ENCODE data around the gene DGCR8.

Gene DGCR8

GRCh38 chr22:20111689-20112622 is 31.9 kb downstream of the DGCR8 start:
- H3K4me1 Mint-ChIP-seq: peaks cover 15% of the 10 kb centered on the region
- ATAC-seq (ENCODE audit: low read depth): no peak
- H3K27ac Mint-ChIP-seq: peak overlapping the region; percentile 72
- no peak overlapping the region for H3K4me3 Mint-ChIP-seq
- DNase-seq (ENCODE audit: low spot score in 2 of 2): no peak
- H3K36me3 Mint-ChIP-seq: peaks cover 12% of the 10 kb centered on the region
- H3K9me3 Mint-ChIP-seq: no peaks in the 10 kb centered on the region
- H3K27me3 Mint-ChIP-seq: no peaks in the 10 kb centered on the region

GRCh38 chr22:20112623-20113511 is 32.8 kb downstream of the DGCR8 start:
- DNase-seq (ENCODE audit: low spot score in 2 of 2): no peak
- H3K36me3 Mint-ChIP-seq: peaks cover 10% of the 10 kb centered on the region
- no peaks in the 10 kb centered on the region for H3K9me3 Mint-ChIP-seq
- H3K27me3 Mint-ChIP-seq: no peaks in the 10 kb centered on the region
- no peak for ATAC-seq (ENCODE audit: low read depth)
- no peak overlapping the region for H3K27ac Mint-ChIP-seq
- peaks cover 15% of the 10 kb centered on the region for H3K4me1 Mint-ChIP-seq
- no peak overlapping the region for H3K4me3 Mint-ChIP-seq

- DNase-seq (ENCODE audit: low spot score in 2 of 2): no peak
- Mint-ChIP-seq H3K9me3 (no peaks in the 10 kb centered on the region), H3K27ac (no peak overlapping the region), H3K4me3 (no peak overlapping the region), H3K27me3 (no peaks in the 10 kb centered on the region), H3K4me1 (peaks cover 16% of the 10 kb centered on the region), H3K36me3 (peaks cover 6% of the 10 kb centered on the region)
- no peak for ATAC-seq (ENCODE audit: low read depth)
These were observed 33.7 kb downstream of the DGCR8 start for GRCh38 chr22:20113551-20114310.

- DNase-seq (ENCODE audit: low spot score in 2 of 2): no peak
- H3K4me1 Mint-ChIP-seq: peaks cover 18% of the 10 kb centered on the region
- no peaks in the 10 kb centered on the region for H3K9me3 Mint-ChIP-seq
- peak overlapping the region; percentile 62 for H3K4me3 Mint-ChIP-seq
- peaks cover 7% of the 10 kb centered on the region for H3K36me3 Mint-ChIP-seq
- H3K27ac Mint-ChIP-seq: peak overlapping the region; percentile 89
- no peak for ATAC-seq (ENCODE audit: low read depth)
- no peaks in the 10 kb centered on the region for H3K27me3 Mint-ChIP-seq
These were observed 34.8 kb downstream of the DGCR8 start for GRCh38 chr22:20114506-20115475.

- Mint-ChIP-seq H3K4me1 (peaks cover 20% of the 10 kb centered on the region), H3K27me3 (no peaks in the 10 kb centered on the region), H3K9me3 (no peaks in the 10 kb centered on the region), H3K27ac (peak within 1 kb of the TSS; percentile 95), H3K36me3 (peaks cover 7% of the 10 kb centered on the region), H3K4me3 (peak within 1 kb of the TSS; percentile 95)
- DNase-seq (ENCODE audit: low spot score in 2 of 2) (no peak), ATAC-seq (ENCODE audit: low read depth) (no peak)
These were observed 35.8 kb downstream of the DGCR8 start, which contains the start of gene RANBP1 for GRCh38 chr22:20115691-20116375. Gene RANBP1, plus strand, starts transcription at chr22:20116104. Its CDS starts 81 bp downstream, at chr22:20116185.

- DNase-seq (ENCODE audit: low spot score in 2 of 2): no peak
- ATAC-seq (ENCODE audit: low read depth): no peak
- Mint-ChIP-seq H3K4me1 (peaks cover 18% of the 10 kb centered on the region), H3K36me3 (peaks cover 7% of the 10 kb centered on the region), H3K4me3 (peak overlapping the region; percentile 95), H3K27ac (peak overlapping the region; percentile 95), H3K27me3 (no peaks in the 10 kb centered on the region), H3K9me3 (no peaks in the 10 kb centered on the region)
These were observed 36.4 kb downstream of the DGCR8 start for GRCh38 chr22:20116376-20116950.

GRCh38 chr22:20116951-20117632 is 37.1 kb downstream of the DGCR8 start, which contains the start of gene TRMT2A:
Gene TRMT2A, minus strand, starts transcription at chr22:20117226. Its CDS starts 320 bp downstream, at chr22:20116906.
- Mint-ChIP-seq H3K9me3 (no peaks in the 10 kb centered on the region), H3K4me1 (peaks cover 18% of the 10 kb centered on the region), H3K27ac (peak within 1 kb of the TSS; percentile 95), H3K27me3 (no peaks in the 10 kb centered on the region), H3K36me3 (peaks cover 7% of the 10 kb centered on the region), H3K4me3 (peak within 1 kb of the TSS; percentile 95)
- ATAC-seq (ENCODE audit: low read depth): peak; percentile 83
- peak; percentile 96 for DNase-seq (ENCODE audit: low spot score in 2 of 2)

GRCh38 chr22:20117633-20118299 is 37.7 kb downstream of the DGCR8 start:
- peaks cover 9% of the 10 kb centered on the region for H3K36me3 Mint-ChIP-seq
- H3K4me1 Mint-ChIP-seq: peaks cover 22% of the 10 kb centered on the region

GRCh38 chr22:20118300-20119020 is 38.4 kb downstream of the DGCR8 start:
- Mint-ChIP-seq H3K36me3 (peaks cover 11% of the 10 kb centered on the region), H3K27ac (peak overlapping the region; percentile 35), H3K4me3 (peak overlapping the region; percentile 77), H3K9me3 (no peaks in the 10 kb centered on the region), H3K4me1 (peaks cover 25% of the 10 kb centered on the region), H3K27me3 (no peaks in the 10 kb centered on the region)
- no peak for ATAC-seq (ENCODE audit: low read depth)
- DNase-seq (ENCODE audit: low spot score in 2 of 2): no peak

More at GRCh38 chr22:20117633-20118299, 37.7 kb downstream of the DGCR8 start:
- Mint-ChIP-seq H3K27me3 (no peaks in the 10 kb centered on the region), H3K4me3 (peak overlapping the region; percentile 77), H3K9me3 (no peaks in the 10 kb centered on the region), H3K27ac (peak overlapping the region; percentile 95)
- ATAC-seq (ENCODE audit: low read depth) (peak; percentile 16), DNase-seq (ENCODE audit: low spot score in 2 of 2) (peak; percentile 27 to 51)

GRCh38 chr22:20121856-20122415 is 41.9 kb downstream of the DGCR8 start:
- H3K4me1 Mint-ChIP-seq: peaks cover 16% of the 10 kb centered on the region
- ATAC-seq (ENCODE audit: low read depth) (no peak), DNase-seq (ENCODE audit: low spot score in 2 of 2) (no peak)
- no peak overlapping the region for H3K27ac Mint-ChIP-seq
- H3K36me3 Mint-ChIP-seq: peaks cover 9% of the 10 kb centered on the region
- no peak overlapping the region for H3K4me3 Mint-ChIP-seq
- H3K27me3 Mint-ChIP-seq: no peaks in the 10 kb centered on the region
- H3K9me3 Mint-ChIP-seq: no peaks in the 10 kb centered on the region

Data from memory B cell (primary cell).